Pancreas (tissue), 10 donors: ENCODE measurements around the gene SLC25A51. TPM values are rescaled to one million over a fixed set of nuclear protein-coding genes. Genes with fewer than 3 reads are reported as not detected.

ENCODE experiments used
- ATAC-seq, 4 donors: fragments of 200-7000 bp; cut with Tn5 transposase; one replicate each; pipeline versions ENCODE4 v1.8.0 to v1.9.1; 2020; ENCODE audit warnings: mild to moderate bottlenecking in 4 of 4, moderate library complexity in 4 of 4
- DNase-seq, 6 donors: peaks; one replicate each; pipeline ENCODE4 v3.0.0-alpha.2; 2020
- FAIRE-seq: peaks from 2 replicates; lab custom pipeline; 2012; peaks lifted over from hg19 to GRCh38; lab: Jason Lieb, UNC
- H3K27ac ChIP-seq, 4 donors: fragments of 200-600 bp; sonication (generic); 1 replicate in 3 of 4; 2 replicates in 1 of 4; pipeline versions ENCODE4 v1.5.0 to v1.8.0; 2020
- H3K27me3 ChIP-seq, 4 donors: fragments of 200-600 bp; one replicate each; pipeline ENCODE4 v1.8.0; 2021
- H3K36me3 ChIP-seq, 3 donors: fragments of 200-600 bp; sonication (generic) in 1 of 3; one replicate each; pipeline versions ENCODE4 v1.5.0 to v1.8.0; 2020 to 2021
- H3K4me1 ChIP-seq, 3 donors: fragments of 200-600 bp; one replicate each; pipeline ENCODE4 v1.8.0; 2021
- H3K4me3 ChIP-seq, 4 donors: fragments of 200-600 bp; sonication (generic) in 2 of 4; one replicate each; pipeline versions ENCODE4 v1.5.0 to v1.8.0; 2020 to 2021
- H3K9me3 ChIP-seq, 4 donors: fragments of 200-600 bp; one replicate each; pipeline ENCODE4 v1.8.0; 2021
- WGBS, 2 donors: extraction: QIAGEN DNeasy Blood & Tissue Kit; methylation state at CpG; one replicate each; pipeline ENCODE4 v1.1.7; 2013; 5-methylcytosine and 5-hydroxymethylcytosine counted together
- intact Hi-C, 3 donors: fragments of 100-400 bp; cut with DNase I; formaldehyde crosslinking; loops; one replicate each; pipeline versions ENCODE4 v1.11.1 to v1.14.2; 2022
- polyA plus RNA-seq, 2 donors: library from polyadenylated mRNA; stranded (reverse); fragments of 200-250 nt; gene quantifications; one replicate each; pipeline ENCODE4 v1.2.3, GENCODE V29; 2013
- total RNA-seq, 6 donors: library from RNA; stranded (reverse); fragmentation: NEBNext Ultra II Directional in 4 of 6; extraction: Animal tissue kit (Norgen Biotek cat#: 25700) in 4 of 6; gene quantifications; one replicate each; pipeline versions ENCODE4 v1.2.1 to v1.2.4, GENCODE V29; 2021 to 2023
- TF ChIP-seq, protein P1 (sequence below), 4 donors: fragments of 200-600 bp; sonication (generic) in 3 of 4; IDR thresholded peaks; one replicate each; pipeline versions ENCODE4 v1.5.0 to v1.8.0; 2021; ENCODE audit warnings: antibody characterized with exemption in 4 of 4
- donor health status: healthy with polysubstance abuse.
- donor health status: DM: no; HTN: no; CAD: no; lungs with moderate emphysema.
- donor health status: DM: no; HTN: no; CAD: no.
- donor health status: control.
- donor health status: control.
- donor health status: Bipolar disorder and iron deficiency.
- donor health status: DM: yes; HTN: yes; CAD: no.
- donor health status: DM: no; HTN: no; CAD: no.
- donor health status: DM: no; HTN: no; CAD: no.
- donor health status: DM: yes; HTN: yes; CAD: no.

SLC25A51 gene
- total and polyA plus RNA-seq, 8 donors, result 3.1 to 19.0 (median 13.2) TPM

DNA sequence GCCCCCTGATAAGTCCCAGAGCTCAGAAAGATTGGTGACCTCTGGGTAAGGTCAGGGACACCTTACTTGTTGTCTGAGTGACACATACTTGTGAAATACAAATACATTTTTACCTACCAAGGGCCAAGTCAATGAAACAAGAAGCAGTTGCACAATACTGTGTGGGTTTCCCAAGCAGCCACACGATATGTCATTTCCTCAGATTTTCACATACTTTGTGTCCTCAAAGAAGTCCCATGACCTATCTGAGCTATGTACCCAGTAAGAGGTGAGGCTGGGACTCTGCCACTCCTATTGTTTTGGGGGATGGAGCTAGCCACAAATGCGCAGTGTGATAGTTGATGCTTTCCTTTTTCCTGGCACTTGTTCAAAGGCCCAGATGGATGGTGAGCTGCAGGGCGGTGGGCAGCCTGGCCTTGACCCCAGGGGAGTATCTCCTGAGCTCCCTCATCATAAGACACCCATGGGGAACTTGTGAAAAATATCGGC lies 4.8 kb upstream of the SLC25A51 start:
- ATAC-seq, result peak; percentile 1 to 27 (median 11)
- Histone ChIP-seq H3K36me3 (no peaks in the 10 kb centered on the region), H3K4me3 (no peak overlapping the region), H3K27ac (peak overlapping the region in 2 of 4 donors; percentile 18 to 47), H3K9me3 (no peaks in the 10 kb centered on the region), H3K27me3 (no peaks in the 10 kb centered on the region), H3K4me1 (peaks cover 5 to 16% (median 8%) of the 10 kb centered on the region in 3 donors)
- peak in 2 of 6 donors; percentile 48 to 69 for DNase-seq
- intact Hi-C loops, result no loop called here
- WGBS, 2 donors, result 43 to 48% methylated on average over 4 of the region's 4 CpGs
- no peak for FAIRE-seq
- TF ChIP-seq, protein P1, sequence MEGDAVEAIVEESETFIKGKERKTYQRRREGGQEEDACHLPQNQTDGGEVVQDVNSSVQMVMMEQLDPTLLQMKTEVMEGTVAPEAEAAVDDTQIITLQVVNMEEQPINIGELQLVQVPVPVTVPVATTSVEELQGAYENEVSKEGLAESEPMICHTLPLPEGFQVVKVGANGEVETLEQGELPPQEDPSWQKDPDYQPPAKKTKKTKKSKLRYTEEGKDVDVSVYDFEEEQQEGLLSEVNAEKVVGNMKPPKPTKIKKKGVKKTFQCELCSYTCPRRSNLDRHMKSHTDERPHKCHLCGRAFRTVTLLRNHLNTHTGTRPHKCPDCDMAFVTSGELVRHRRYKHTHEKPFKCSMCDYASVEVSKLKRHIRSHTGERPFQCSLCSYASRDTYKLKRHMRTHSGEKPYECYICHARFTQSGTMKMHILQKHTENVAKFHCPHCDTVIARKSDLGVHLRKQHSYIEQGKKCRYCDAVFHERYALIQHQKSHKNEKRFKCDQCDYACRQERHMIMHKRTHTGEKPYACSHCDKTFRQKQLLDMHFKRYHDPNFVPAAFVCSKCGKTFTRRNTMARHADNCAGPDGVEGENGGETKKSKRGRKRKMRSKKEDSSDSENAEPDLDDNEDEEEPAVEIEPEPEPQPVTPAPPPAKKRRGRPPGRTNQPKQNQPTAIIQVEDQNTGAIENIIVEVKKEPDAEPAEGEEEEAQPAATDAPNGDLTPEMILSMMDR (IDR thresholded peaks at IDR 0.05), result no peak

DNA sequence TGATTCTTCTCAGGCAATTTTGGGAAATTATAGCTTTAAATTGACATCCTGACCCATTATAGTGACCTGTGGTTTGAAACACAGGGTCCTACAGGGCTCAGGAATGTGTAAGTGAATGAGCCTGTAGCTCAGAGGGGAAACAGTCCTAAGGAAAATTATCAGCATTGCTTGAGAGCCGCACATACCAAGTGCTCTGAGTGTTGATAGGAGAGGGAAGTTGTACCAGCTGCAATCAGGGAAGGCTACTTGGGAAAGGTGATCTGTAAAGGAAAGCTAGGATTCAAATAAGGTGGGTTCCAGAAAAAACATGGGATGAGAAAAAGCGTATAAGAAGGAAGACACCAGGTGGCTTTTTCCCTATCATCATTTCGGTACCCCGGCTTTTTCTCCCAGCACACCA lies 4.4 kb upstream of the SLC25A51 start:
- Histone ChIP-seq H3K27ac (peak overlapping the region in 2 of 4 donors; percentile 18 to 47), H3K27me3 (no peaks in the 10 kb centered on the region), H3K36me3 (no peaks in the 10 kb centered on the region), H3K4me1 (peaks cover 5 to 16% (median 8%) of the 10 kb centered on the region in 3 donors), H3K9me3 (no peaks in the 10 kb centered on the region), H3K4me3 (no peak overlapping the region)
- intact Hi-C loops, result no loop called here
- FAIRE-seq (no peak), DNase-seq (no peak), ATAC-seq (no peak)
- TF ChIP-seq, protein P1 (IDR thresholded peaks at IDR 0.05), result no peak
- 30 to 42% methylated on average over 4 of the region's 4 CpGs for WGBS, 2 donors

DNA sequence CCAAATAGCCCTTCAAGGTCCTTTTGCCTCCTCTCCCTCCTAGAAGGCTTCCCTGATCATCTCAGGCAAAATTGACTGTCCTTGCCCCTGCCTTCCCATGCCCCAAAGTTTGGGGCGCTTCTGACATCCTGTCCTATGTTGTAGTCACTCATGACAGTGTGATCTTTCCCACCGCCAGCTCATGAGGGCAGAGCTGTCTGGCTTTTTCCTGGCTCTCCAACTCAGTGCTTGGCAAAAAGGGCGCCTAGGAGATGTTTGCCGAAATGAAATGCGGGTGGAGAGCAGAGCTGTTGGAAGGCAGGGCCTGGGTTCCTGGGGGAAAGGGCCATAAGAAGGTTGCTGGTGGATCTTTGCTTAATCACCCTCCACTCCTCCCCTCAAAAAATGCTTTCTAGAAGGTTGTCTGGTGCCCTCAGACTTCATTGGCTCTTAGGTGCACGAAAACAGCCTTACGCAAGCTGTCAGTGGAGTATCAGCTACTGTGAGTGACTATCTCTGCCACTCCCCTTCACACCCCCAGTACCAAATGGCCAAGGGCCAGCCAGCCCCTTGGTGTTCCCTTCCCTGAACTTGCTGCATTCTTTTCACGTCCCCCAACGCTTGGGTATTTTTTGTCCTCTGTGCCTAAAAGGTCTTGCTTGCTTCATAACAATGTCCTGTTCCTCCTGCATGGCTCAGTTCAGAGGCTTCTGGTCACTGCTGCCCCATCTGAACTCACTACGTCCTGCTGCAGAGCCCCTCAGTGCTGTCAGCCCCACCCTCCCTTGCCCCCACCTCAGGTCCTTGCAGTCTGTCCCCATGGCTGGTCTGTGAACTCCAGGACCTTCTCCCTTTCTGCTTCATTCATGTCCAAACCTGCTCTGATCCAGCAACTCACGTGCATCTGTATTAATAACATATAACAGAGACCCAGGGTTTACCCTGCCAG lies 2.6 kb upstream of the SLC25A51 start:
- H3K27me3 ChIP-seq, result no peaks in the 10 kb centered on the region
- TF ChIP-seq, protein P1 (IDR thresholded peaks at IDR 0.05), result no peak
- peaks cover 5 to 26% (median 22%) of the 10 kb centered on the region in 3 donors for H3K4me1 ChIP-seq
- no peaks in the 10 kb centered on the region for H3K36me3 ChIP-seq
- no peaks in the 10 kb centered on the region for H3K9me3 ChIP-seq
- DNase-seq (peak in 1 of 6 donors; percentile 18), ATAC-seq (no peak), FAIRE-seq (no peak)
- H3K27ac ChIP-seq, result no peak overlapping the region
- no peak overlapping the region for H3K4me3 ChIP-seq
- intact Hi-C loops, result no loop called here
- 89 to 91% methylated on average over 11 of the region's 11 CpGs for WGBS, 2 donors

DNA sequence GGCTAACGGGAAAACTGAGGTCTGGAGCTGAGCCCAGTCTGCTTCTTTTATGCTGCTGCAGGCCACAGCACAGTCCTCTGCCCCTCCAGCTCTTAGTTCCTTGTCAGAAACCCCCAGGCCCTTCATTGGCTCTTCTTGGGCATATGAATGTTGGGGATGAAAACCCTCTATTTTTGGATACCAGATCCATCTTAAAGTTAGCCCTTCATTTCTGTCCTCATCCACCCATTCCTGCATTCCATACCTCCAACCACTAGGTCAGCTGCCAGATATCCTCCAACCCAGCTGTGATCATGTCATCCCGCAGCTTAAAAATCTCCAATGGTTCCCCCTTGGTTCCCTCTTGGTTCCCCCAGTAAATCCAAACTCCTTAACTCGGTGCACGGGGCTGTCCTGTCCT lies 1.8 kb upstream of the SLC25A51 start:
- Histone ChIP-seq H3K4me3 (no peak overlapping the region), H3K27me3 (no peaks in the 10 kb centered on the region), H3K27ac (no peak overlapping the region), H3K9me3 (no peaks in the 10 kb centered on the region), H3K36me3 (no peaks in the 10 kb centered on the region), H3K4me1 (peaks cover 5 to 28% (median 22%) of the 10 kb centered on the region in 3 donors)
- 87 to 93% methylated on average over 4 of the region's 4 CpGs for WGBS, 2 donors
- TF ChIP-seq, protein P1 (IDR thresholded peaks at IDR 0.05), result no peak
- no peak for FAIRE-seq
- intact Hi-C loops, result no loop called here
- DNase-seq, result no peak
- ATAC-seq, result no peak
